ENCODE results near the gene SCNN1A.

SCNN1A gene

GRCh38 chr12:6367969-6368892, 7.1 kb downstream of the SCNN1A start:
- peak; percentile 29 for DNase-seq

- DNase-seq: peak; percentile 63
Observed at GRCh38 chr12:6367065-6367968, 8.0 kb downstream of the SCNN1A start.

GRCh38 chr12:6364044-6364374, 11.4 kb downstream of the SCNN1A start:
- no peak for DNase-seq

- DNase-seq: peak; percentile 73
Observed at GRCh38 chr12:6363330-6364043, 11.9 kb downstream of the SCNN1A start.

GRCh38 chr12:6363010-6363329, 12.4 kb downstream of the SCNN1A start:
- no peak for DNase-seq

GRCh38 chr12:6362403-6362802, 13.0 kb downstream of the SCNN1A start:
- DNase-seq: no peak

GRCh38 chr12:6361834-6362233, 13.5 kb downstream of the SCNN1A start:
- no peak for DNase-seq

- no peak for DNase-seq
Observed at GRCh38 chr12:6360578-6361490, 14.5 kb downstream of the SCNN1A start.

- no peak for DNase-seq
Observed at GRCh38 chr12:6360080-6360571, 15.2 kb downstream of the SCNN1A start.

- DNase-seq: no peak
Observed at GRCh38 chr12:6358881-6359280, 16.5 kb downstream of the SCNN1A start.

GRCh38 chr12:6356374-6356820, 19.0 kb downstream of the SCNN1A start:
- DNase-seq: no peak

- no peak for DNase-seq
Observed at GRCh38 chr12:6355491-6356373, 19.6 kb downstream of the SCNN1A start.

GRCh38 chr12:6354495-6355393, 20.6 kb downstream of the SCNN1A start:
- DNase-seq: no peak

- no peak for DNase-seq
Observed at GRCh38 chr12:6352193-6353173, 22.9 kb downstream of the SCNN1A start.

GRCh38 chr12:6351622-6352021, 23.7 kb downstream of the SCNN1A start:
- DNase-seq: no peak

- DNase-seq: no peak
Observed at GRCh38 chr12:6347367-6348338, 27.7 kb downstream of the SCNN1A start.

GRCh38 chr12:6346942-6347341, 28.4 kb downstream of the SCNN1A start:
- DNase-seq: no peak

Measured in CD4-positive, alpha-beta T cell treated with Interleukin-21 for 1 hour (primary cell).